LoVo (cell line): ENCODE measurements around the gene ADGRL1.

Experiments used
- DNase-seq: peaks from one replicate; pipeline ENCODE4 v3.0.0-alpha.2; 2016; ENCODE audit warnings: low spot score

ADGRL1 gene

DNA sequence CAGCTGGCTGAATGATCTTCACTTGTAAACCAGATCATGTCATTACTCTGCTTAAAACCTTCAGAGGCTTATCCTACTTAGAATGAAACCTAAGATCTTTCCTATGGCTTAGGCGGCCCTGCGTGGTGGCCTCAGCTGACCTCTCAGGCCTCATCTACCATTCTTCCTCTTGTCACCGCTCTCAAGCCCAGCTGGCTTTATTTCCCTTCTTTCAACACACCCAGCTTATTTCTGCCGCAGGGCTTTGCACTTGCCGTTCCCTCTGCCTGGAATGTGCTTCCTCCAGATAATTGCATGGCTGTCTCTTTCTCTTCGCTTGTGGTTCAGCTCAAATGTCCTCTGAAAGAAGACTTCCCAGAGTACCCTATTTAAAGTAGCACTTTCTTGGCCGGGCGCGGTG is 66.0 kb downstream of the ADGRL1 start:
- DNase-seq: no peak

DNA sequence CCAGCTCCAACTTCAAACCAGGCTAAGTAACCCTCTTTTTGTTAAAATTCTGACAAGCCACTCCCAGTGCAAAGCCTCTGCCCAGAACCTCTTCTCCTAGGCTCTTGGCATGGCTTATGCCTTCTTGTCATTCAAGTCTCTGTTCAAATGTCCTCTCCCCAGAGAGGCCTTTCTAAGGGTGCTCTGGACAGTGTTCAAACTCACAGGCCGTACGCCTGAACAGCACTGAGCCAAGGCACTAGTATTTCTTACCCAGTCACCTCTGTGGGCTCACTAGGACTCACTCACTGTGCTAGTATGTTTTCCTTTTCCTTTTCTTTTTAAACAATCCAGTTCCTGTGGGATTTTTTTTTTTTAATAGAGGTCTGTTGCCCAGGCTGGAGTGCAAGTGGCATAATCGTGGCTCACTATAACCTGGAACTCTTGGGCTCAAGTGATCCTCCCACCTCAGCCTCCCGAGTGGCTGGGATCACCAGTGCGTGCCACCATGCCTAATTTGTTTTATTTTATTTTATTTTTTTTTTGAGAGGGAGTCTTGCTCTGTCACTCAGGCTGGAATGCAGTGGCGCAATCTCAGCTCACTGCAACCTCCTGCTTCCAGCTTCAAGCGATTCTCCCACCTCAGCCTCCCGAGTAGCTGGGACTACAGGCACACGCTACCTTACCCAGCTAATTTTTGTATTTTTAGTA is 67.2 kb downstream of the ADGRL1 start:
- no peak for DNase-seq

DNA sequence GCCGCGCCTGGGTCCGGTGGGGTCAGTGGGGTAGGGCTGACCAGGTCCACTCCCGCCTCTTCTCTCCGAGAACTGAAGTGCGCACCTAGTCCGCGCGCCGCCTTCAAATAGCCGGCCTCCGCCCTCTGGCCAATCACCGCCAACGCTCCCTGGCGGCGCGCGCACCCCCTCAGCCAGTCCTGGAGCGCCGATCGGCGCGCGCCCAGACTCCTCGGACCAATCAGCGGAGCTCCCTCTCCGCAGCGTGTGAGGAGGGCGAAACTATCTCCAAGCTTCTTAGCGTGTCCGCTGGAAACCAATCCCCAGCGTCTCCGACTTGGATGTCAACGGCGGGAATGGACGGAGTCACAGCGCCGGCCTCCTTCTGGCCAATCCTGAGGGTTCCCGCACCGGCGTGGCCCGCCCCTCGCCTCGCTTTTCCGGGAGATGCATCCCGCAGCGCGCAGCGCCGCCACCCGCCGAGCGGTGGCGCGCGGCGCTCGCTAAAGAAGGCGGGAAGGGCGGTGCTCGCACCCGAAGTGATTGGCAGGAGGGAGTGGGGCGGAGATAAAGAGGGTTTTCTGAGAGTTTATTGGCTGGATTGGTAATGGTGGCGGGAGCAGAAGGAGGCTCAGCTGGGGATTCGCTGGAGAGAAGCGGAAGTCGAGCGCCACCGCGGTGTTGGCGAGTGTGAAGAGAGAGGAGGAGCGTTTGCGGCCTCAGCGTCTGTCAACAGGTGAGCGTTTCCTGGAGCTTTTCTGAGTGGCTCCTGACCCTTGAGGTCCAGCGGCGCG is 69.3 kb downstream of the ADGRL1 start, which contains the start of gene ASF1B:
ASF1B (minus strand) TSS at position 81 of the 773 bp plus-strand sequence. CDS start 133 bp downstream, outside the sequence.
- peak; percentile 99 for DNase-seq

DNA sequence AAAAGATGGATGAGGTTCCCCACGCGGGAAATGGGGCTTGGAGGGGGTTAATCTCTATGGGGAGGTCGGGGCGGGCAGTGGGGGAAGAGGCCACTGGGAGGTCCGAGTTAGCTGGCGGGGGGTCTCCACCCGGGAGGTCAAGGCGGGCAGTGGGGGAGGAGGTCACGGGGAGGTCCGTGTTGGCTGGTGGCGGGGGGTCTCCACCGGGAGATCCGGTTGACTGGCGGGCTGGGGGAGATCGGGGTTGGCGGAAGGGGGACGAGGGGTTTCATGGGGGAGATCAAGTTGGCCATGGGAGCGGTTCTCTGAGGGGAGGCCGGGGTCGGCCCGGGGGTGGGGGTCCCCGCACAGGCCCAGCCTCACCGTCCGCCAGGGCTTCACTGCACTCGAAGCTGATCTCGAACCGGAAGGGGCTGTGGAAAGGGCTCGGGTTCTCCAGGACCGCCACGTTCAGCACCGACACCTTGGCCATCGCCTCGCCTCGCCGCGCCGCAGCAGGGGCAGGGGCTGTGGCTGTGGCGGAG is 69.9 kb downstream of the ADGRL1 start:
- DNase-seq: no peak

DNA sequence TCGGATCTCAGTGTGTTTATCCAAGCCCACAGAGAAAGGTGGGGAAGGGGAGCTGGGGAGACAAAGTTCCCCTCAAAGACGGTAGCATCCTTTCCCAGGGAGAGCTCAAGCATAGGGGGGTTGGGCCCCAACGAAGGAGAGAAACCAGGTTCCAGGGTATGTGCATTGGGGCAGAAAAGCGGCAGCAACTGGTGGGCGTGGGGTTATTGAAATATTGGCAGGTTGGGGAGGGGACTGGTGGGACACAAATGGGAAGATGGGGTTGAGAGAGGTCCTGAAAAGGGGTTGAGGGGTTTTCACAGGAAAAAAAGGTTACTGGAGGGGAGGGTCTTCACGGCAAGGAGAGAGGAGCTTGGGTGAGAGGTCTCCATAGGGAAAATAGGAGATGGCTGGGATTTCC is 70.6 kb downstream of the ADGRL1 start:
- no peak for DNase-seq

DNA sequence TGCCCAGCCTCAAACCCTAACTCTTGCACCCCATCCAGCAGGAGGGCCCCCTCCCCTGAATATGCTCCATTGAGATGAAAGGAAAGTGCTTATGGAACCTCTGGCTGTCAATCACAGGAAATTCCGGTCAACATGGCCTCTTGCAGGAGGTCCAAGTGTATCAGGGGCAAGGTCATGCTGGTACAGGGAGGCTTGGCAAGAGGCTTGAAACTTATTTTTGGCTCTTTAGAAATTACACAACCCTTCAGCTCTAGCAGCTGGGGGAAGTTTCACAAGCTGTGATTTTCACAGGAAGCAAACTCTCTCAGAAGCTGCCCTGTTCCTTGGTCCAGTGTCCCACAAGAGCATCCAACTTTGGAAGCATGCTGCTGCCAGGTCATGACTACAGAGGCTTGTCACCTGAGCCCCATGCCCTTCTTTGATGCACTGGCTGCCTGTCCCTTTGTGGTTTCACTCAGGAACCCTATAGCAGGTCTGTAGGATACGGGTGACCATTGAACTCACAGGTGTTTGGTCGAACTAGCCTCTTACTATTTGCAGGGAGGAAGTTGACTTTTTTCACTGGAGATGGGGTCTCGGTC is 78.0 kb downstream of the ADGRL1 start:
- no peak for DNase-seq

DNA sequence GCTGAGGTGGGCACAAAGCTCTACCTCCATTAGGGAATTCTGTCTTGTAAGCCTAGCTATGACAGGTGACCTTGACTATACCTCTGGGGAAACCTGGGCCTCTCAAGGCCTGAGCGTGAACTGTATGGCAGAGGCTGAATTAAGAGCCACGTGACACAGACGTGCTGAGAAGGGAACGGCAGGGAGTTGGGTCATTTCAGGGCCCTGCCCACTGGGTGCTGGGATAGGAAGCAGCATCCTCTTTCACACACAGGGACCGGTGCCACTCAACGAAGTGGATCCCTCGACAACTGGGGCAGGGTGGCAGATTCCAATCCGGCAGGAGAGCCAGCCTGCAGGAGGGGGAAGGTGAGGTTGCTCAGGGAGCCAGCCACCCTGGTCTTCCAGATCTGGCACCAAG is 78.8 kb downstream of the ADGRL1 start:
- no peak for DNase-seq

DNA sequence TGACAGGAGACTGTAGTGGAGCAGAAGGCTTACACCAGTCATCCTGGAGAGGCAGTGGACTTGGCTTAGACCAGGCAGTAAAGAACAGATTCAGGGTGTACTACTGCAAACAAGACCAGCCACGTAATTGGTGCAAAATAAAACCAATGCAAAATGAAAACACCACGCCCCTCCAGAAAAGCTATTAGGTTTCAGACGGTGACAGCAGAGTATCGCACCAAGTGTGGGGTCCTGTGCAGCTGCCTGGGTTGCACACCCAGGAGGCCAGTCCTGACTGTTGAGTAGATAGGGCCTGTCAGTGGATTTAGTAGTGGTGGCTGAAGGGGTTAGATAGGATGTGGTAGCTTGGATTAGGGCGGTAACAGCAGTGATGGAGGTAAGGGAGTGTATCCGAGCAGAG is 83.0 kb downstream of the ADGRL1 start:
- no peak for DNase-seq

DNA sequence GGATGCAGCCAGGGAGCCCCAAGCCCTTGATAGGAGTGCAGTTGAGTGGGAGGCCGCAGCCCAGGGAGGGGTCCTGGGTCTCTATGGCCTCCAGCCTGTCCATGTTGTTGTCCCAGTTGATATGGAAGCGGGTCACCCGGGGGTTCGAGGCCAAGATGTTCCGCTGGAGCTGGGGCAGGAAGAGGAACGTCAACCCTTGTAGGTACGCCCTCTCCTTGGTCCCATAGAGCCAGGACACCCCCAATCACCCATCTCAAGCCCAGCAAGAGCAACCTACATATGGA is 85.5 kb downstream of the ADGRL1 start:
- DNase-seq: no peak

DNA sequence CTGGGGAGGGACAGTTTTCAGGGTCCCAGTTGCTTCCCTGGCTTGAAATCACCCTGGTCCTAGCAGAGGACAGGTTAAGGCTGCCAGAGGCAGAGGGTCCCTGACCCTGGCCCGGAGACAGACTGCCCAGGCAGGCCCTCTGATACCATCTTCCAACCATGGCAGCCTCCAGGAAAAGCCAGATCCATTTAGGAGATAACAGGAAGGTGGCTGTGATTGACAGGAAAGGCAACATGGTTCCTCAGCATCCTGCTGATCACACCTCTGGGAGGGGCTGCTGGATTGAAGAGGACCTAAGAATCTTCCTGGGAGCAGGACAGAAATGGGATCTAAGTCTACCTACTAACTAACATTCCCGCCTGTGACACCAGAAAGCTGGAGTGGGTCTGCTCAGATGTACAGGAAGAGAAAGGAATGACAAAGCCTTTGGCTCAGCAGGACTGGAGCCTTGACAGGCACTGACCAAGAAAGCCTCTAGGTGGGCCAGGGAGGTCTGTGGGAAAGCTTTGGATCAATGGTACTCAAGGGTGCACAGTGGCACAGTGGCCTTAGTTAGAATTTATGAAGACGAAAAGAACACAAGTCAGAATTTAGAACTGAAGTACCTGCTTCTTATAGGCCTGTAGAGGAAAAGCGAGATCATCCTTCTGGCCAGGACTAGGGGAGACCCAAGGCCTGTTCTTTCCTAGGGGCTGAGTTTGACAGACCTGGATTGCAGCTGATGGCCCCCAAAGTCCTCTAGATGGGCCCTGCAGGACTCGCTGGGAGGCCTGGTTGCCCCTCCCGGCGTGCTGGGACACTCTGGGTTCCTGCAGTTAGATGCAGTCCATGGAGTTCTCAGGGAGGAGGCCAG is 86.1 kb downstream of the ADGRL1 start:
- no peak for DNase-seq

DNA sequence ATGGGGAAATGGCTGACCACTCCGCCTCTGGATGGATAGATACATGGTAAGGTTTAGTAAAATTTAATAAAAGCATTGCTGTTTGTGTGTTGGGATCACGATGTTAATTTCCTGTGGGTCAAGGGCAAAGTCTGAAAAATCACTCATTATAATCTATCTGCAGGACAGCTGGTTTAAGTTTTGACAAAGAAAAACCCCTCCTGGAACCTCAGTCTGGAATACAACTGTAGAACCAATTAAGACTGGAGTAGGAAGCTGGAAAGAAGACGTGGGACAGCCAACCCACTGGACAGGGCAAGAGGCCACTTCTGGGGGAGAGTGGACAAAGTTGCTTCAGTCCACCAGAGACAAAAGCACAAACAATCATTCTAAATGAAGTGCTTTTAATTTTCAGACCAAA is 86.8 kb downstream of the ADGRL1 start:
- no peak for DNase-seq

DNA sequence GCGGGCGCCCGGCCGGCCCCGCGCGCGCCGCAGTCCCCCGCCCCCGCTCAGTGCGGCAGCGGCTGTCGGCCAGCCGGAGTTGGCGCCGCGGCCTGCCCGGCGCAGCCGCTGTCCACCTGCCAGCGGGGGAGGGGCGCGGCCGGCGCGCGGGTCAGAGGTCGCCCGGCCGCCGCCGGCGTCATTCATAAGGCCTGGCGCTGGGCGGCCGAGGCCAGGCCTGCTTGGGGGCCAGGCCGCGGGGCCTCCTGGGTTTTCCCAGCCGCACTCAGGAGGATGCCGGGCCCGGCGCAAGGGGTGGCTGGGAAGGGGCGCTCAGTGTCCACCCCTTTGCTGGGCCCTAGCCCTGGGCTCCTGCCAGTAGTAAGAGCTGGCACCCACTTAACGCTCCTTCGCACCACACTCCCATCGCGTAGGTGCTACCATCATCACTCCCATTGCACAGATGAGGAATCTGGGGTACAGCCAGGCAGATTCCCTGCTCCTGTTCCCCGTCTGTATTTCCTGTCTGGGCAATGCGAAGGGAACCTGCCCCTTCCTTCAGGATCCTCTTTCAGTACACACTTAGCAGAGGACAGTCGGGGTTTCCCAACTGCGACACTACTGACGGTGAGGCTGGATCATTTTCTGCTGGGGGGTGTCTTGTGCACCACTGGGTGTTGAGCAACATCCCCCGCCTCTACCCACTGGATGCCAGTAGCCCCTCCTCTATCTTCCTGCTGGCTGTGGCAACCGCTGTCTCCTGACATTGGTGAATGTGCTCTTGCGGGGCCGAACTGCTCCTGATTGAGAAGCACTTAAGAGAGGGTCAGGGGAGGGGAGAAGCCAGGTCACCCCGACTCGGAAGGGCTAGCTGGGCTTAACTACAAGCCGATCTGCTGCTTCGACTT is 87.6 kb downstream of the ADGRL1 start:
- DNase-seq: peak; percentile 9

DNA sequence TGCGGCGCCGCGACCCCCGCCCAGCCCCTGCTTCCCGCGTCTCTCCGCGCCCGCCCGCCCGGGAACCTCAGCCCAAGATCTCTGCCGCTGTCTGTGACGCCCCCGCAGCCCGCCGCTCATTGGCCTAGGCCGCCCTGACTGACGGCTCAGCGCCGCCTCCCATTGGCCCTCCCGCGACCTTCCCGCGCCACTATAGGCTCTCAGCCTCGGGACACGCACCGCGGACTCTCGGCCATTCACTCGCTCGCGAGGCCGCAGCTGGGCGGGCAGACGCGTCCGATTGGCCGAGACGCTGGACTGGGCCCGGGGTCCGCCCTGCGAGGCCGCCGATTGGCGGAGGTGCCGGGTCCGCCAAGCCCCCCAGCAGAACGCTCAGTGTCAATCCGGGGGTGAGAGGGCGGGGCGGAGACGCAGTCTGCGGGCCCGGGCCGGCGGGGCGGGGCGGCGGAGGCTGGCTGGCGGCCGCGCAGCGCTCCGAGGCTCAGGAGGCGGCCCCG is 88.3 kb downstream of the ADGRL1 start, which contains the start of gene PRKACA:
PRKACA (minus strand) TSS at position 95 of the 497 bp plus-strand sequence. CDS start 215 bp downstream, outside the sequence.
- DNase-seq: peak; percentile 97

DNA sequence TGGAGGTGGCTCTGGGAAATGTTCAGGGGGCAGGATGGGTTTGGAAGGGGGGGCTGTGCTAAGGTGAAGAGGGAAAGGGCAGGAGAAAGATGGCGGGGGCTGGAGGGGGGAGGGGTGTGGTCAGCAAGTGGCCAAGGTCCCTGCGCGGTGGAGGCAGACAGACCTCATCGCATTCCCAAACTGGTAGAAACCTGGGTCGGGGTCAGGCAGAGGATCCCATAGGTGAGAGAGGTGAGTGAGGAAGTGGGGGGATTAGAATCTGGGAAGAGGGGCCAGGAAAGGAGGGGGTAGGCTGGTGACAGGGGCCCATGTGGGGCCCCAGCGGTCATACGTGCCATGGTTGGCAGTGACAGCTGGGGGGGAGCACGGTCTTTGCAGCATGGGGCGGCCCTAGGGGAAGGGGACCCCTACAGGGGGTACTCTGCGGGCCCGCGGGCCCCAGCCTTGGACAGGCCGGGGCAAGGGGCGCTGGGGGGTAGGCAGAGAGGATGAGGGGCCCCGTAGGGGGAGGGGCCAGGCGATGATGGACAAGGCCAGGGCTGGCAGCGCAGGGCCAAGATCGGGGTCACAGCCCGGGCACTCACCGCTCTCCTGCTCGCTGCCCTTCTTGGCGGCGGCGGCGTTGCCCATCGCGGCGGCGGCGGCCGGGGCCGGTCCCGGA is 88.9 kb downstream of the ADGRL1 start:
- no peak for DNase-seq

DNA sequence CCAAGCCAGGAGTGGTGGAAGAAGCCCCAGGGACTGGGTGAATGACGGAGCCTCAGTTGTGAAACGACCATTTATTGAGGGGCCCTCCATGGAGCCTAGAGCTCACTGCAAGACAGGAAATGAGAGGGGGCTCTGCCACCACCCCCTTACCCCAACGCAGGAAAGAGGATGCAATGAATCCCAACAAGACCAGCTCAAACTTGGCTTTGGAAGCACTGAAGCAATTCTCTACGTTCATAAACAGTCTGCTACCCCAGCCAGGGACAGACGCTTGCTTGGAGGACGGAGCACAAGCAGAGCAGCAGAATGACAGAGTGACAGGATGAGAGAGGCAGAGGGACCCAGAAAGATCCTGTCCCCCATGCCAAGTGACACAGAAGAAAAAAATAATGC is 89.4 kb downstream of the ADGRL1 start:
- DNase-seq: no peak

DNA sequence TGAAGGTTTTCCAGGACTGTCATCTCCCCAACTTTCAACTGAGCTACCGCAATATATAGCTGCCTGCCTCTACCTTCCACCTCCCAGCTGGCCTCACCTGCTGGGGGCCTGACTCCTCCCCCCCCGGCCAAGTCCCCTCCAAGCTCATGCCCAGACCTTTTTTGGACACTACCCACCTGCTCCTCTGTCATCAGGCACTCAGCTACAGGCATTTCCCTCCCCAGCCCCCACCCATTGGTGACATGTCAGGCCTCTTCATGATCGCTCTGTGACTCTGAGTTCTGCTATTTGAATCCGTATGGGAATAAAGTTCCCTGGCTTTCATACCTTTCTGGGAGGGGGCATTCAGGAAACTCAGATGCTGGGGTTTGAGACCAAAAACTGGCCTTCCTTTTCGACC is 90.2 kb downstream of the ADGRL1 start:
- no peak for DNase-seq

DNA sequence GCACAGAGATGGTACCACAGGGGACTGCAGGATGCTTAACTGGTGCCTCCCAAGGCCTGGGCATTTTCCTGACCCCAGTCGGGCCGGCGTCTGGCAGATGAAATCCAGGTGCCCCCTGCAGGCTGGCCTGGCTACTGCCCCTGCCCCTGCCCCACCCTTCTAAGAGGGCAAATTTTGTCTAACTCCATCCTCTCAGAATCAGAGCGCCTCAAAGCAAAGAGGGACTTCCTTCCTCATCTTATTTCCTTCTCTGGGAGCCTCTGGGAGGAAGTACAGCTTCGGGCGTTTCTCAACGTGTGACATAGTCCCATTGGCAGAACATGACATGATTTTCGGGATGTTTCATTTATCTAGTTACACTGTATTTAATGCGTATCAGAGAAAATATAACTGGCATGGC is 91.1 kb downstream of the ADGRL1 start:
- DNase-seq: no peak

DNA sequence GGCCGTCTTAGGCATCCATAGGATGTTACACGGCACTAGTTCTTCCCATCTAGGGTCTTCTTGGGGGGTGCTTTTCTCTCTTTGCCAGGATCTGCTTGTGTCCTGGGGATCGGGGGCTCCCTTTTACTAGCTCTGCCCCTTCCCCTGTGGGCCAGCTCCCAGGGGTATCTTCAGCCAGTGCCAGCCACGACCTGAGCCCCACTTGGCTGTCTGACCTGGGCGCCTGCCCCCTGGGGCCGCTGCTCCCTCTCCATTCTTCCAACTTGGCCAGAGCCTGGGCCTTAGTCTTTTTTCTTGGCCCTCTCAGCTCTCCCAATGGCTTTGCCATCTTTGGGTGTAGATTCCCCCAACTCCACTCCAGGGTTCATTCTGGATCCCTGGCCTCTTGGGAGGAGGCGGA is 91.5 kb downstream of the ADGRL1 start:
- DNase-seq: no peak

DNA sequence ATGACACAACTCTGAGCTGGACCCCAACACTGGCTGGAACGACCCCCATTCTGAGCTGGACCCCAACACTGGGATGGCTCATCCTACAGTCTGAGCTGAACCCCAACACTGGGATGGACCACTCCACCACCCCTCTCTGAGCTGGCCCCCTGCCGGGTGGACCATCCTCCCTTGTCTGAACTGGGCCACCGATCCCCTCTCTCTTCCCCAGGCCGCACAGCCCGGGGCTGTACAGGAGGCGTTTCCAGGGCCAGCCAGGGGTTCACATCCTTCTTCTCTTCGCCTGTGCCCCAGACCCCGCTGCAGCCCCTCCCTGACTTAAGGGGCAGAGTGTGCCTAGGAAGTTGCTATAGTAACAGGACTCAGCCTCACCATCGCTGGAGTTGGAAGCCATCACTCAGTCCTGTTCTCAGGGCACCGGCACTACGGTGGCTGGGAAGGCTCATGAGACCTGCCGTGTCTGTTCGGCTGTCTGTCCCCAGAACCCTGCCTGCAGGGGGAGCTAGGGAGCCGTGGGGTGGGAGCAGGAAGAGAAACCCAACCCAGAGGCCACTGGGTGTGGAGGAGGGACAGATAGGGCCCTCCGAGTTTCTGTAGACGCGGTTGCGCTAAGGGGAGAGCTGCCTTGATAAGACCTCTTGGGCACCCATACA is 92.1 kb downstream of the ADGRL1 start:
- no peak for DNase-seq
